ENCODE data around the gene NLRX1. TPM values are rescaled to one million over a fixed set of nuclear protein-coding genes. Genes with fewer than 3 reads are reported as not detected.

The NLRX1 gene
- polyA plus RNA-seq, 1 of the 3 experiments (the other 2 are of a cell fraction) = 13.7 TPM

GRCh38 chr11:119205574-119206510 is 37.3 kb downstream of the NLRX1 start, which contains the start of gene CBL:
TSS of gene CBL (plus strand) at chr11:119206339. CDS start at chr11:119206418, 79 bp downstream.
- Histone ChIP-seq H4K20me1 (ENCODE audit: insufficient read depth) (peaks cover 36% of the 10 kb centered on the region), H3K9ac (peak within 1 kb of the TSS; percentile 95), H3K9me3 (no peaks in the 10 kb centered on the region), H3K4me2 (peak within 1 kb of the TSS; percentile 85), H3K27ac (ENCODE audit: low read depth in 2 of 2, low read length in 1 of 2) (peak within 1 kb of the TSS; percentile 90), H3F3A (replicated peaks; ENCODE audit: insufficient read depth) (peaks cover 2% of the 10 kb centered on the region), H3K9me2 (no peaks in the 10 kb centered on the region), H3K36me3 (replicated peaks in 1 of 2; ENCODE audit: control insufficient read depth in 1 of 2, insufficient read depth in 2 of 2, low read length in 1 of 2) (peaks cover 0 to 5% of the 10 kb centered on the region in 2 experiments), H3K27me3 (ENCODE audit: insufficient read depth) (no peaks in the 10 kb centered on the region), H3K4me3 (ENCODE audit: low read depth in 2 of 2, low read length in 1 of 2) (peak within 1 kb of the TSS; percentile 78 to 99), H3K4me1 (ENCODE audit: control insufficient read depth in 1 of 2, insufficient read depth in 2 of 2, low read depth in 1 of 2, low read length in 1 of 2) (peaks cover 5 to 7% of the 10 kb centered on the region in 2 experiments; a peak in 3 of 4 replicates), H2AFZ (ENCODE audit: low read depth) (peak within 1 kb of the TSS; percentile 97), H3K79me2 (ENCODE audit: insufficient read depth) (peaks cover 46% of the 10 kb centered on the region)
- ChIA-PET CTCF (interaction anchor here (0.6 to 4.4 kb wide), 52 partner anchors 9 to 269 kb away, joined by 3 to 33 read pairs (median 4); partner anchors contain the start of genes DPAGT1, MCAM, NLRX1 and RNF26), POLR2A (interaction anchor here (0.6 to 1.6 kb wide), 3 partner anchors 53 to 133 kb away, joined by 3 to 5 read pairs (median 5); partner anchors contain the start of gene MCAM)
- 3% methylated on average over 11 of the region's 88 CpGs for WGBS (ENCODE audit: low lambda C conversion rate)
- DNase-seq = peak; percentile 98
- TF ChIP-seq GABPA (IDR thresholded peaks at IDR 0.05; ENCODE audit: low read depth) = no peak
- TF ChIP-seq TEAD4 (IDR thresholded peaks at IDR 0.05; ENCODE audit: borderline replicate concordance, insufficient read depth) = no peak
- no peak for TF ChIP-seq GATA2 (CRISPR knock-in tag; IDR thresholded peaks at IDR 0.05)
- peak; percentile 64 for TF ChIP-seq SMC3 (IDR thresholded peaks at IDR 0.05; ENCODE audit: low read depth, low read length)
- TF ChIP-seq TAF1 (IDR thresholded peaks at IDR 0.05; ENCODE audit: borderline replicate concordance, low read depth, low read length) = no peak; the same call in 1 of the 2 replicates
- TF ChIP-seq, protein P1, sequence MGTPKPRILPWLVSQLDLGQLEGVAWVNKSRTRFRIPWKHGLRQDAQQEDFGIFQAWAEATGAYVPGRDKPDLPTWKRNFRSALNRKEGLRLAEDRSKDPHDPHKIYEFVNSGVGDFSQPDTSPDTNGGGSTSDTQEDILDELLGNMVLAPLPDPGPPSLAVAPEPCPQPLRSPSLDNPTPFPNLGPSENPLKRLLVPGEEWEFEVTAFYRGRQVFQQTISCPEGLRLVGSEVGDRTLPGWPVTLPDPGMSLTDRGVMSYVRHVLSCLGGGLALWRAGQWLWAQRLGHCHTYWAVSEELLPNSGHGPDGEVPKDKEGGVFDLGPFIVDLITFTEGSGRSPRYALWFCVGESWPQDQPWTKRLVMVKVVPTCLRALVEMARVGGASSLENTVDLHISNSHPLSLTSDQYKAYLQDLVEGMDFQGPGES (IDR thresholded peaks at IDR 0.05; ENCODE audit: low read depth, low read length) = no peak
- no peak for TF ChIP-seq RCOR1 (IDR thresholded peaks at IDR 0.05; ENCODE audit: low read length)
- no peak for TF ChIP-seq ZBTB33 (IDR thresholded peaks at IDR 0.05; ENCODE audit: borderline replicate concordance, low read depth)
- peak in 1 of 2 experiments; percentile 46; a peak in 1 of 4 replicates for TF ChIP-seq EP300 (IDR thresholded peaks at IDR 0.05; ENCODE audit: borderline replicate concordance in 1 of 2, low read depth in 1 of 2, low read length in 1 of 2)
- TF ChIP-seq CHD2 (IDR thresholded peaks at IDR 0.05; ENCODE audit: low read length, partially characterized antibody) = peak; percentile 83
- peak; percentile 28; the same call in 1 of the 2 replicates for TF ChIP-seq POLR2AphosphoS5 (IDR thresholded peaks at IDR 0.05; ENCODE audit: low read depth, low read length)
- TF ChIP-seq MXI1 (IDR thresholded peaks at IDR 0.05; ENCODE audit: low read depth, low read length) = 0 out of 2 replicates have a peak, but pooled peaks have one; percentile 34
- no peak for TF ChIP-seq MEF2A (IDR thresholded peaks at IDR 0.05; ENCODE audit: borderline replicate concordance, low read depth)
- no peak for TF ChIP-seq NFIC (IDR thresholded peaks at IDR 0.05; ENCODE audit: borderline replicate concordance)
- TF ChIP-seq REST (IDR thresholded peaks at IDR 0.05; ENCODE audit: low read depth, low read length) = 0 out of 2 replicates have a peak, but pooled peaks have one; percentile 27
- 0 out of 2 replicates have a peak, but pooled peaks have one; percentile 21 for TF ChIP-seq RFX5 (IDR thresholded peaks at IDR 0.05; ENCODE audit: low read length)
- TF ChIP-seq SIN3A (IDR thresholded peaks at IDR 0.05; ENCODE audit: borderline replicate concordance, low read depth, low read length) = no peak
- no peak for TF ChIP-seq RXRA (IDR thresholded peaks at IDR 0.05; ENCODE audit: borderline replicate concordance, low read depth)
- TF ChIP-seq JUND (IDR thresholded peaks at IDR 0.05) = no peak
- TF ChIP-seq PBX3 (IDR thresholded peaks at IDR 0.05) = no peak
- TF ChIP-seq, protein P2, sequence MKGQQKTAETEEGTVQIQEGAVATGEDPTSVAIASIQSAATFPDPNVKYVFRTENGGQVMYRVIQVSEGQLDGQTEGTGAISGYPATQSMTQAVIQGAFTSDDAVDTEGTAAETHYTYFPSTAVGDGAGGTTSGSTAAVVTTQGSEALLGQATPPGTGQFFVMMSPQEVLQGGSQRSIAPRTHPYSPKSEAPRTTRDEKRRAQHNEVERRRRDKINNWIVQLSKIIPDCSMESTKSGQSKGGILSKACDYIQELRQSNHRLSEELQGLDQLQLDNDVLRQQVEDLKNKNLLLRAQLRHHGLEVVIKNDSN (IDR thresholded peaks at IDR 0.05; ENCODE audit: borderline replicate concordance, low read depth) = no peak
